ENCODE data around the gene CIRBP. TPM values are rescaled to one million over a fixed set of nuclear protein-coding genes. Genes with fewer than 3 reads are reported as not detected.

CIRBP gene
- total RNA-seq, 1 experiment from 2014 or later = 136 TPM

GRCh38 chr19:1249298-1249989 is 19.7 kb upstream of the CIRBP start:
- POLR2A ChIA-PET (ENCODE audit: unreplicated experiment) = no interaction called here
- no peaks in the 10 kb centered on the region for H3F3A ChIP-seq (ENCODE audit: low read length, unreplicated experiment)
- ATAC-seq (peak; percentile 14), DNase-seq (peak; percentile 88)
- peaks cover 33% of the 10 kb centered on the region for H3K4me1 ChIP-seq (ENCODE audit: insufficient read depth, low read length)
- H3K9me2 ChIP-seq (replicated peaks; ENCODE audit: low read length) = no peaks in the 10 kb centered on the region
- CTCF ChIA-PET = no interaction called here
- peak overlapping the region; percentile 88 for H3K27ac ChIP-seq (ENCODE audit: low read length)
- TF ChIP-seq EZH2 (IDR thresholded peaks at IDR 0.05; ENCODE audit: low read length, unreplicated experiment) (no peak), EZH2phosphoT487 (IDR thresholded peaks at IDR 0.05; ENCODE audit: borderline replicate concordance, low read length) (no peak)
- TF ChIP-seq, protein P1, sequence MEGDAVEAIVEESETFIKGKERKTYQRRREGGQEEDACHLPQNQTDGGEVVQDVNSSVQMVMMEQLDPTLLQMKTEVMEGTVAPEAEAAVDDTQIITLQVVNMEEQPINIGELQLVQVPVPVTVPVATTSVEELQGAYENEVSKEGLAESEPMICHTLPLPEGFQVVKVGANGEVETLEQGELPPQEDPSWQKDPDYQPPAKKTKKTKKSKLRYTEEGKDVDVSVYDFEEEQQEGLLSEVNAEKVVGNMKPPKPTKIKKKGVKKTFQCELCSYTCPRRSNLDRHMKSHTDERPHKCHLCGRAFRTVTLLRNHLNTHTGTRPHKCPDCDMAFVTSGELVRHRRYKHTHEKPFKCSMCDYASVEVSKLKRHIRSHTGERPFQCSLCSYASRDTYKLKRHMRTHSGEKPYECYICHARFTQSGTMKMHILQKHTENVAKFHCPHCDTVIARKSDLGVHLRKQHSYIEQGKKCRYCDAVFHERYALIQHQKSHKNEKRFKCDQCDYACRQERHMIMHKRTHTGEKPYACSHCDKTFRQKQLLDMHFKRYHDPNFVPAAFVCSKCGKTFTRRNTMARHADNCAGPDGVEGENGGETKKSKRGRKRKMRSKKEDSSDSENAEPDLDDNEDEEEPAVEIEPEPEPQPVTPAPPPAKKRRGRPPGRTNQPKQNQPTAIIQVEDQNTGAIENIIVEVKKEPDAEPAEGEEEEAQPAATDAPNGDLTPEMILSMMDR (conservative IDR thresholded peaks at IDR 0.05; ENCODE audit: low read depth, low read length) = no peak
- peak overlapping the region; percentile 86 for H3K9ac ChIP-seq (ENCODE audit: low read length)
- intact Hi-C loops (cut with micrococcal nuclease) = no loop called here
- peak overlapping the region; percentile 79 for H3K4me2 ChIP-seq (ENCODE audit: low read length)
- BruUV-seq (replicated peaks) = no TSS peak
- H4K20me1 ChIP-seq (ENCODE audit: low read length) = peaks cover 5% of the 10 kb centered on the region
- H3K36me3 ChIP-seq (ENCODE audit: low read depth, low read length) = peaks cover 20% of the 10 kb centered on the region
- H3K79me2 ChIP-seq (ENCODE audit: low read length) = peaks cover 49% of the 10 kb centered on the region
- no peak overlapping the region for H2AFZ ChIP-seq (ENCODE audit: low read length)
- H3K9me3 ChIP-seq (ENCODE audit: low read length) = no peaks in the 10 kb centered on the region
- H3K4me3 ChIP-seq (ENCODE audit: low read length) = peak overlapping the region; percentile 86
- H3K27me3 ChIP-seq (ENCODE audit: low read length) = no peaks in the 10 kb centered on the region

GRCh38 chr19:1249990-1250436 is 19.1 kb upstream of the CIRBP start:
- Histone ChIP-seq H3K9me3 (ENCODE audit: low read length) (no peaks in the 10 kb centered on the region), H3K4me3 (ENCODE audit: low read length) (peak overlapping the region; percentile 86), H3K27me3 (ENCODE audit: low read length) (no peaks in the 10 kb centered on the region), H3K27ac (ENCODE audit: low read length) (peak overlapping the region; percentile 32; the same call in 1 of the 2 replicates), H3K36me3 (ENCODE audit: low read depth, low read length) (peaks cover 26% of the 10 kb centered on the region), H4K20me1 (ENCODE audit: low read length) (peaks cover 8% of the 10 kb centered on the region), H3K79me2 (ENCODE audit: low read length) (peaks cover 49% of the 10 kb centered on the region), H3K4me1 (ENCODE audit: insufficient read depth, low read length) (peaks cover 27% of the 10 kb centered on the region), H3K9me2 (replicated peaks; ENCODE audit: low read length) (no peaks in the 10 kb centered on the region), H3K4me2 (ENCODE audit: low read length) (peak overlapping the region; percentile 79), H2AFZ (ENCODE audit: low read length) (no peak overlapping the region), H3K9ac (ENCODE audit: low read length) (peak overlapping the region; percentile 86), H3F3A (ENCODE audit: low read length, unreplicated experiment) (no peaks in the 10 kb centered on the region)
- intact Hi-C loops (cut with micrococcal nuclease) = no loop called here
- CTCF ChIA-PET = no interaction called here
- DNase-seq (no peak), ATAC-seq (no peak)
- POLR2A ChIA-PET (ENCODE audit: unreplicated experiment) = no interaction called here
- TF ChIP-seq EZH2phosphoT487 (IDR thresholded peaks at IDR 0.05; ENCODE audit: borderline replicate concordance, low read length) = no peak
- no TSS peak for BruUV-seq (replicated peaks)

DNA sequence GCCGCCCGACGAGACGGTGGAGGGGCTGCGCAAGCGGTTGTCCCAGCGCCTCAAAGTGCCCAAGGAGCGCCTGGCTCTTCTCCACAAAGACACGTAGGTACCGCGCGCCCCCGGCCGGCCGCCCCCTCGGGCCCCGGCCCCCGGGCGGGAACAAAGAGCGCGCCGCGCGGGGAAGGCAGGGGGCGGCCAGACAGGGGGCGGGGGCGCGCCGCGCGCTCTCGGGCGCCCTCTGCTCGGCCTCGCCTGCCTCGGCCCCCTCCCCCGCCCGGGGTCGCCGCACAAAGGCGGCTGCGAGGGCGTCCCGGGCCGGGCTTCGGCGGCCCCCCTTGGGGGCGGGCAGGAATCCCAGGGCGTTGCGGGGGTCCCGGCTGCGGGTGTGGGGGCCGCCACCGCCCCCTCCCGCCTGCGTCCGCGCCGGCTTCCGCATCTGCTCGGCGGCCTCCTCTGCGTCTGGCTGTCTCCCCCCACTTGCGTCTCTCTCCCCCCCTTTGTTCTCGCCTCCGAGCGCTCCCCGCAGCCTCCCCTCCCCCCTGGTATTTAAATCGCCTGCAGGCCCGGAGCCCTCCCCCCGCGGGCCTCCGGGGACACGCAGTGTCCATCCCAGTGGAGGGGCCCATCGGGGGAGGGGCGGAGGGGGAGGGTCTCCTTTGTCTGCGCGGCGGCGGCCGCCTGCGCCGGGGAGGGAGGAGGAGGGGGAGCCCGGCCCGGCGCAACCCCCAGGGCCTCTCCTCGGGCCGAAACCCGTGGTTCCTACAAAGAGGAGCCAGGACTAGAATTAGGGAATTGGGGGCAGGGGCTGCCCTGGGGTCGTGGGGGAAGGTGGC is 18.5 kb upstream of the CIRBP start:
- Histone ChIP-seq H3K4me1 (ENCODE audit: insufficient read depth, low read length) (peaks cover 23% of the 10 kb centered on the region), H3F3A (ENCODE audit: low read length, unreplicated experiment) (no peaks in the 10 kb centered on the region), H4K20me1 (ENCODE audit: low read length) (peaks cover 8% of the 10 kb centered on the region), H3K9ac (ENCODE audit: low read length) (peak overlapping the region; percentile 86), H3K9me3 (ENCODE audit: low read length) (no peaks in the 10 kb centered on the region), H3K79me2 (ENCODE audit: low read length) (peaks cover 53% of the 10 kb centered on the region), H3K36me3 (ENCODE audit: low read depth, low read length) (peaks cover 33% of the 10 kb centered on the region), H3K27ac (ENCODE audit: low read length) (peak overlapping the region; percentile 94), H3K9me2 (replicated peaks; ENCODE audit: low read length) (no peaks in the 10 kb centered on the region), H3K4me2 (ENCODE audit: low read length) (peak overlapping the region; percentile 97), H2AFZ (ENCODE audit: low read length) (no peak overlapping the region), H3K4me3 (ENCODE audit: low read length) (peak overlapping the region; percentile 86), H3K27me3 (ENCODE audit: low read length) (no peaks in the 10 kb centered on the region)
- CTCF ChIA-PET = no interaction called here
- DNase-seq (no peak), ATAC-seq (no peak)
- POLR2A ChIA-PET (ENCODE audit: unreplicated experiment) = no interaction called here
- no peak for TF ChIP-seq EZH2phosphoT487 (IDR thresholded peaks at IDR 0.05; ENCODE audit: borderline replicate concordance, low read length)
- TF ChIP-seq, protein P1 (conservative IDR thresholded peaks at IDR 0.05; ENCODE audit: low read depth, low read length) = no peak
- no peak for TF ChIP-seq EZH2 (IDR thresholded peaks at IDR 0.05; ENCODE audit: low read length, unreplicated experiment)
- BruUV-seq (replicated peaks) = no TSS peak
- intact Hi-C loops (cut with micrococcal nuclease) = no loop called here
